KOPT-K1 (cell line): ENCODE data around the gene C5orf63.

Source experiments
- H3K27ac ChIP-seq: fragments of 200-600 bp; sonication (generic); 2 replicates; pipeline ENCODE4 v1.5.1; 2016; ENCODE audit warnings: antibody characterized with exemption, mild to moderate bottlenecking, low read depth, low read length; ENCODE audit not compliant: poor library complexity, severe bottlenecking
- H3K36me3 ChIP-seq: fragments of 200-600 bp; sonication (generic); 2 replicates; pipeline ENCODE4 v1.5.1; 2017; ENCODE audit warnings: antibody characterized with exemption, mild to moderate bottlenecking, low read length, moderate library complexity; ENCODE audit not compliant: insufficient read depth
- H3K9me3 ChIP-seq: fragments of 200-600 bp; sonication (generic); 2 replicates; pipeline ENCODE4 v1.5.1; 2017; ENCODE audit warnings: antibody characterized with exemption, low read length, mild to moderate bottlenecking; ENCODE audit not compliant: insufficient read depth, poor library complexity, severe bottlenecking

Gene C5orf63

DNA sequence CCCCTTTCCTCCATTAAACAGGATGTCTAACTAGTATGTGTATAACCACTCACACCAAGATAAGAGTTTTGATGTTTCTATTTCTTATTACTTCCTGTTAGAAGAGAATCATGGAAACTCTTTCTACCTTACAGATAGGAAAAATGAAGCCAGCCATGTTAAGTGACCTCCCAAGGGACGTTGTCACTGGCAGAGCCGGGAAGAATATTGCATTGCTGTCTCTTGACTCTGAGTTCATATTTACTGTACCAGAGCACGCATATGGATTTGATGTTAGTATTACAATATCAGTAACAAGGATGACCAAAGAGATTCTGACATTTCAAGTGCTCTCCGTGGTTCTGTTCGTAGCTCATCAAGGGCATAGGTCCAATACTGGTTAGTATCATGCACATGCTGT lies 12.5 kb upstream of the C5orf63 start:
- H3K27ac ChIP-seq, result no peak overlapping the region

DNA sequence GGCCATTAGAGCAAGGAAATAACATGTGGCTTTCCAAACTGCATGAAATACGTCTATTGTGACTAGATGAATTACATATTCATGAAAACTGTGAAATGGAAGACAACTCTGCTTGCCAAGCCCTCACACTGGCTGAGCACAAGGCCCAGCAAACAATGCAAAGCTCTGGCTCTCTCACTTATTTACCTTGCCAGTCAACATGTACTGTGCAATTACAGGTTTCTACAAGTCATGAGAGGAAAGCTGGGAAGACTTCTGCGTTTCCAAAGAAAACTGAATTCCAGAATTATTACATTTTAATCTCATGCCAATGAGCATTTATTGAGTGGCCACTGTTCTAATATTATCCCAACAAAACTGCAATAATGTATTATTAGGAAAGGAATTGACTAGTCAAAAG lies 12.1 kb upstream of the C5orf63 start:
- Histone ChIP-seq H3K36me3 (no peaks in the 10 kb centered on the region), H3K9me3 (no peaks in the 10 kb centered on the region), H3K27ac (no peak overlapping the region)

More for the DNA sequence above, 12.5 kb upstream of the C5orf63 start:
- H3K36me3 ChIP-seq, result no peaks in the 10 kb centered on the region
- H3K9me3 ChIP-seq, result no peaks in the 10 kb centered on the region

DNA sequence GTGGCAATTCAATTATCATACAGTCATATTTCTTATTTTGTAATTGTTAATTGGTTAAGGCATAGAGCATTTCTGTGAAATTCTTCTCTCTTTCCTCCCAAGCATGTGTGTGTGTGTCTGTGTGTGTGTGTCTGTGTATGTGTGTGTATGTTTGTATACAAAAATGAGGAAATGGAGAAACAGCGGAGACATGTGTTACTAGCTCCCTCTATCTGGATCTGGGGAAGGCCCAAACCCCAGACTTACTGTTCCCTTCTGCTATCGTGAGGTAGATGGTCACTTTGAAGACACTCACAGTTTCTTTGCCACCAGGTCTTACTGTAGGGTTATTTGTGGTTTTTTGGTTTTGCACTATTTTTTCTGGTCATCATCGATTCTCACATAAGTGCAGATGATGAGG lies 11.4 kb upstream of the C5orf63 start:
- H3K9me3 ChIP-seq, result no peaks in the 10 kb centered on the region
- H3K27ac ChIP-seq, result no peak overlapping the region
- H3K36me3 ChIP-seq, result no peaks in the 10 kb centered on the region

DNA sequence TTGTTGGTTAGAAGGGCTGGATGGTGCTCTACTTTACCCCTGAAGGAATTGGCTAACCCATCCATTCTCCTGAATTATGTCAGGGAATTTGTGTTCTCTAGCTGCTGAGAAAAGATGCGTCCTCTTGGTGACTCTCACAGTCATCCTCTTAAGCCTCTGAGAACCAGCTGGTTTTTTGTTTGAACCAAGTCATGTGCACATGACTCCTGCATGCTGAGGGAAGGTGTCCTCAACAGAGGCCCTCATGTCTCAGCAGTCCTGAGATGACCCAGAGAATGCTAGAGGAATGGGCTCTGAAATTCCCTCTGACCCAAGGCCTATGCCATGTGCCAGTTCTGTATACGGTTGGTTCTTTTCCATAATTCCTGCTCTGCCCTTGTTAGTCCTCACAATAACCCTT lies 10.4 kb upstream of the C5orf63 start:
- no peaks in the 10 kb centered on the region for H3K36me3 ChIP-seq
- no peaks in the 10 kb centered on the region for H3K9me3 ChIP-seq
- no peak overlapping the region for H3K27ac ChIP-seq

DNA sequence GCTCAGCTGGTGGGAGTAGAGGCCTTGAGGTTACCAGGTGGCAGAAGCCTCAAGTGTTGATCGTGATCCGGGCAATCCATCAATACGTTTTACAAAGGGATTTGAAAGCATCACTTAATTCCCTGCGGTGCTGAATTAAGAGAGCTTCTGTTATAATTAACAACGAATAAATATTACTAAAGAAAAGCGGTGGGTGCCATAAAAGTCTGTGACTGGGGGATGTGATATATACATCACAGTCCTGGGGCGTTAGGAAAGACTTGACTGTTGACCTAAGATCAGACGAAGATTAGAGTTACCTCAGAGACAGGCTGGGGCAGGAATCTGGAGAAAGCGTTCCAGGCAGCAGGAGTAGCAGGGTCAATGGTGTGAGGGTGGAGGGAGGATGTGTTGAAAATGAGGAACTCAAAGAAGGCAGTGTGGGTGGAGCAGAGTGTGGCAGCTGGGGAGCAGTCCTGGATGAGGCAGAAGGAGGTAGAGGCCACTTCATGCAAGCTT lies 6.7 kb upstream of the C5orf63 start:
- no peaks in the 10 kb centered on the region for H3K36me3 ChIP-seq
- H3K9me3 ChIP-seq, result no peaks in the 10 kb centered on the region
- H3K27ac ChIP-seq, result no peak overlapping the region

DNA sequence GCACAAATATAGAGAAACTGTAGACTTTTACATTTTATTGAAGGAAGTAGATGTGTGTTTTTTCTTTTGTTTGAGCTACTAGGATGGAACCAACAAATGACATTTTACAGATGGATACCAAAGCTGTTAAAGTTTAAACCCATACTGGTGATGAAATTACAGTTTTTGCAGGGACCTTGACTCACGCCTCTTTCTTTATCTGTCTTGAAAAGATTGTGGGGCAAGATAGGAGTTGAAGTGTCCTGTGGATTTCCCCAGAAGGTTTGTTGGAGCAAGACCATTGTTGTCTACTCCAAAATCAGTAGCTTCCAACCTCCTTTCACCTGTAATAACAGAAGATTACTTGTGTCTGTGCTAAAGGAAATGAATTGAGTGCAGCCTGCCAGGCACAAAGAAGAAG lies 4.1 kb upstream of the C5orf63 start:
- no peaks in the 10 kb centered on the region for H3K9me3 ChIP-seq
- no peak overlapping the region for H3K27ac ChIP-seq
- H3K36me3 ChIP-seq, result no peaks in the 10 kb centered on the region

DNA sequence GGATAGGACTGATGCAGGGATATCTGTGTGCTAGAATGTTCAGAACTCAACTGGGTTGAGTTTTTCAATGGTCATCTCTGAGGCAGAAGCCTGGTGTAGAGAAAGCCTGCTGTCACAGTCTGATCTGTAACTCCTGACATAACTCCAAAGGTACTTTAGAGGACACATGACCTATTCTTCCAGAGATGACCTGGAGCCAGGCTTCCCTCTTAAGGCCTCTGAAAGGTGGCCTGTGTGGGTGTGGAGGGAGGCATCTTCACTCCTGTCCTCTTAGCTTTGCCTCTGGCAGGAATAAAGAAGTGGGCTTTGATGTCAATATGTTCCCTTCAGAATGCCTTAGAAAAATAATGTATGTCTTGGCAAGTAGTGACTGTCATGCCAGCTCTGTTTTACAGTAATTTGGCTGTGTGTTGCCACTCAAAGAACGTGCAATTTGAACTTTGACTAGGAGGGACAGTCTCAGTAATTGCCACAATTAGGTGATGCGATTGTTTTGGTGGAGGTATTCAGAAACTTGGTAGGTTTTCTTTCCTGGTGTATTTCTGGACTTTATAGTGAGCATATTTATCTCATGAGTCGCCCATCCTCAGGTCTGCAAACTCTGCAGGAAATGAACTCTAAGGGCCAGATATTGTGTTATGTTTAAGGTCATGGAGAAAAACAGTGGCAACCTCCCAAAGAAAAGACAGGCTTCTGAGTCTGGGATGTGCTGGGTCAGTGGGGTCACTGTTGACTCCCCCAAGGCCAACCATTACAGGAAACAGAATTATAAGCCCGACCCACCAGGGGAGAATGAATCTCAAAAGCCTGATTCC lies 3.2 kb upstream of the C5orf63 start:
- Histone ChIP-seq H3K36me3 (no peaks in the 10 kb centered on the region), H3K9me3 (no peaks in the 10 kb centered on the region), H3K27ac (no peak overlapping the region)

DNA sequence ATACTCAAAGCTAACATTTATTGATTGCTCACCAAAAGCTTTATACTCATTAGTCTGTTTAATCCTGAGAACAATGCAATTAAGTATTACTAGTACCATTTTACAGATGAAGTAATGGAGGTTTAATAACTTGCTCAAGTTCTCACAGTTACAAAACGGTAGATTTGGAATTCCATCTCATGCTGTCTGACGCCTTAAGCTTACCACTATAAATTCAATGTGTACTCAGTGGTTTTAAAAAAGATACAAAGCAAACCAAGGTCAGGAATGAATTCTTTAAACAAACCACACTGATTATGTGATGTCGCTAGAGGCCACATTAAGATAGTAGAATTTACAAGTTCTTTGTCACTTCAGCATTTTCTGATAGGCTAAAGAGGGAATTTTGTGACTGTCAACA lies 1.2 kb upstream of the C5orf63 start:
- Histone ChIP-seq H3K27ac (no peak overlapping the region), H3K36me3 (no peaks in the 10 kb centered on the region), H3K9me3 (no peaks in the 10 kb centered on the region)

DNA sequence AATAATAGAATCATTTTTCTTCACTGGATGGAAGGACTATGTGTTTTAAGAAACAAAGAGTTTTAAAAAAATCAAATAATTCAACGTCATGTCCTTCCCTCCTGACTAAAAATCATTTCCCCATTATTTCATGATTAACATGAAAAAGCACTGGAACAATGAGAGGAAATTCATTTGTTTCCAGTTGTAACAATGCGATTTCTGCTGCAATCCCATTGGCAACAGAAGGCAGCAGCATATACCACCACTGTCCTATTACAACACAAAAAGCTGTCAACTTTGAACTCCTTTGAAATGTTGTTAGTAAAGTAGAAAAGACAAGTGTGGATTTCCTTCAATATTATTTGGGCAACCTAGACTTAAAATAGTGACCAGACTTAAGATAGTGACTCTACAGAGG lies 3.1 kb downstream of the C5orf63 start:
- no peaks in the 10 kb centered on the region for H3K36me3 ChIP-seq
- no peak overlapping the region for H3K27ac ChIP-seq
- no peaks in the 10 kb centered on the region for H3K9me3 ChIP-seq

DNA sequence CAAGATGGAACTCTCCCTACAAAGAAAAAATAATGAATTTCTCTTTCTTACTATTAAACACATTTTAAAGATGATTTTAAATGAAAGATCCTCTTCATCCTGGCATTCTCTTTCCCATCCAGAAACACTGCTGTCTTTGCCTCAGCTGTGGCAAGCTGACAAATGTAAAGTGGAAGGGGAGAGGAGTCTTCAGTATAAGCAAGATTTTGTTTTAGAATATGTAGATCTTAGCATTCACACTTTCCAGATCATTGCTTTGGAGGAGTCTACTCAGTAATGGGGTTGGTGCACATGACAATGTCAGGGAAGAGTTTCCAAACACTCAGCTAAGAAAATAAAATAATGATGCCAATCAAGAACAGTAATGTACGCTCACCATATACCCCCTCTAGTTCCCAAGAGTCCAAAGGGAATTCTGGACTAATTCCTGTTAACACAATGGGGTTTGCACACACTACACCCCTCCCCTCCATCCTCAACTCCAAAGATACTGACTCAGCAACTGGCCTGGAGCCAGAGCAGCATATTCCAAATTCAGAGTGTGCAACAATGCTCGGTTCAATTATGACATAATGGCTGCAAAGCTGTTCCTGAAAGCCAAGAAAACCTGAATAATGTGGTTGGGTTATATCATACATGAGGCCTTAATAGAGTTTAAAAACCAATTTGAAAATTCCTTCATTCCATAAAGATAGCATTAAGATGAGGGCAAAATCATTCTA lies 4.6 kb downstream of the C5orf63 start:
- no peaks in the 10 kb centered on the region for H3K36me3 ChIP-seq
- H3K9me3 ChIP-seq, result no peaks in the 10 kb centered on the region
- no peak overlapping the region for H3K27ac ChIP-seq

DNA sequence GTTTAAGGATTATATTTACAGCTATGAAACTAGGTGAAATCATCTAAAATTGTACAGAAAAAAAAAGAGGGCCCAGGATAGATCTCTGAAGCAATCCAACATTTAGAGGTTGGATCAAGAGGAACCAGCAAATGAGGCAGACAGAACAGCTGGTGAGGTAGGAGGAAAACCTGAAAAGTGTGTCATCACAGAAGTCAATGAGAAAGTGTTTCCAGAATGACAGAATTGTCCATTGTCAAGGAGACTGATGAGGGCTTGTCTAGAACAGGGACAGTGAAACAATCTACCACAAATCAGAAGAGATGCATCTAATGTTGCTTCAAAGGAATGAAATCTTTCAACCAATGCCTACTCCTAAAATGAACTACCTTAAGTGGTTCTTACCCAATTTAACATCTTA lies 6.6 kb downstream of the C5orf63 start:
- no peaks in the 10 kb centered on the region for H3K36me3 ChIP-seq

DNA sequence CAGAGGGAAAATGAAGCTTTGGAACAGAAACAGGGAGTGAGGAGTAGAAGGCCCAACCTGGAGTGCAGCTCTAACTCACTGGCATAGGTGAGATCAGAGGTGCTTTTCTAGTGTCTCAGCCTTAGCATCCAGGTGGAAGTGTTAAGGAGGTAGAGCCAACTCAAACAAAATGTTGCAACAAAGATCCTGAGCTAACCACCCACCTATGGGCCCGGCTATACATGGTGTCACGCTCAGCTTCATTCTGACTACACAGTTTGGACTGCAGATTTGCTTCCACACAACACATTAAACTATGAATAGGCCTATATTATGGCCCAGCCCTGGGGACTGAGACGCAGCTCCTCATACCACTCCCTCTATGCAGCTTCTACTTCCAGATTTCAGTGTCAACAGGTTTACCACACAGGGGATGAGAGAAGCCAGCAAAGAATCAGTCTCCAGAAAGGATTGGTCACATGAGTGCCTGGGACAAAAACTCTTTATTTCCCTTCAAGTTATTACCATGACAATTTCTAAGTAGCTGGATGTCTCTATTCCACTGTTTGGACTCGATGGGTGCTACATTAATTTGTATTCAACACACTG lies 9.0 kb downstream of the C5orf63 start:
- H3K9me3 ChIP-seq, result no peaks in the 10 kb centered on the region
- H3K36me3 ChIP-seq, result no peaks in the 10 kb centered on the region
- no peak overlapping the region for H3K27ac ChIP-seq

More for the DNA sequence above, 6.6 kb downstream of the C5orf63 start:
- no peak overlapping the region for H3K27ac ChIP-seq
- H3K9me3 ChIP-seq, result no peaks in the 10 kb centered on the region

DNA sequence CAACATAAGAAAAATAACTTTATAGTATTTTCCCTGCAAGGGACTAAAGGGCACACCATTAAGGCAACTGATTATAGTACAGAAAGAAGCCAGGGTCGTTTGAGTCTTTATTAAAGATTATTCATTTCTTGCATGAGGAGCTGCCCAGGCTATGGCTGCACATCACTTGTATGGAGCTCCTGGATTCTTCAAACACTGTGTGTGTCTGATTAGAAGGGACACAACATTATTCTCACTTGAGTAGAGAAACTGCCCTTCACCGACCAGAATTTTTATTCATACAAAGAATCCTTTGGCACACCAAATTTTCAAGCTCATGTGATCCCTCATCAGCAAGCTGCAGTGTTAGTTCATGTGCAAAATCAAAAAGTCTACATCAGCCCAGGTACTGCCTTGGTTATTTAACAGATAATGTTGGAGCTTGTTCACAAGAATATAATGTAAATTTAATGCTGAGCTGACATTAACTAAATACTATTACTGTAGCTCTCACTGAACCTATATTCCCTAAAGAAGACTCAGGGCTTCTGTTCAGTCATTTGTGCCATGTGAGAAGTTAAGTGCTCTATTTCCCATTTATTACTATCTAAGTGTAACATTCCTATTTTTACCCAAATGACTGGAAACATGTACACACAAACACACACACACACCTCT lies 9.9 kb downstream of the C5orf63 start:
- Histone ChIP-seq H3K27ac (no peak overlapping the region), H3K36me3 (no peaks in the 10 kb centered on the region), H3K9me3 (no peaks in the 10 kb centered on the region)

DNA sequence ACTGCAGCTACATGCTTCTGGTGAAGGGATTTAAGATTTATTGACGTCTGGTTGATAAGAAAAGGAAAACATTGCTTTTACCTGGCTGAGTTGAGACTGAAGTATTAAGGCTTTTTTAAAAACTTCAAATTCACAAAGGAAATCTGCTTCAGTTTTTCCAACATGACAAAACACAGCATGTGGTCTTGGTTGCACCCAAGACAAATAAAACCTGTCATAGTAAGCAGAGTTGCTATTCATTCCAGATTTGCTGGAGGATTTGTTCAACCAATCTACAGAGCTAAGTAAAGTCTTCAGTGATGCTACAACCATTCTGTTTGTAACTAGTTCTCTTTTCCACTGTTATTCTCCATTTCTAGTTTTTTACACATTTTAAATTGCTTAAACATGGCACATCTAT lies 11.3 kb downstream of the C5orf63 start:
- H3K27ac ChIP-seq, result no peak overlapping the region
- no peaks in the 10 kb centered on the region for H3K36me3 ChIP-seq
- no peaks in the 10 kb centered on the region for H3K9me3 ChIP-seq

DNA sequence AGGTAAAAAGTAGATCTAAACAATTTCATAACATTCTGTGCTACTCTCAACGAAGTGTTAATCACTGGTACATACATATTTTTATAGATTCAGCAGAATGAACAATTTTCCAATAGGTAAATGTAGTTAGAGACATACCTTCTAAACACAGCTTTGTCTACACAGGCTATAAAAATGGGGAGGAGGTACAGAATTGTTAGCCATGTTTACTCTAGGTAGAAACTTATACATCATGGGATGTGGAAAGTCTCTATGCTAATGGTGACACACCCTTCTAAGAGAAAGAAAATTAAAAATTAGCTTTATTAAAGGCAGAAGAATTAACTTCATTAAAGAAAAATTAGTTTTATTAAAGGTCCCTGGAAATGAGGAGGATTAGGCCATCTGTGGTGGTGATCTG lies 11.8 kb downstream of the C5orf63 start:
- H3K9me3 ChIP-seq, result no peaks in the 10 kb centered on the region
- H3K27ac ChIP-seq, result no peak overlapping the region
- H3K36me3 ChIP-seq, result no peaks in the 10 kb centered on the region
